SU-DHL-6 (cell line): ENCODE data around the gene CPAMD8.

Source experiments
- H2AFZ ChIP-seq: fragments of 200-600 bp; sonication (generic); 2 replicates; pipeline ENCODE4 v1.6.1; 2014; ENCODE audit warnings: low read depth, mild to moderate bottlenecking, moderate library complexity, mixed read lengths, antibody characterized with exemption, low read length; ENCODE audit not compliant: severe bottlenecking
- H3F3A ChIP-seq: fragments of 200-600 bp; shearing (Covaris generic); 2 replicates; pipeline ENCODE4 v1.6.0; 2016; ENCODE audit warnings: antibody characterized with exemption, mild to moderate bottlenecking; ENCODE audit not compliant: insufficient read depth
- H3K27ac ChIP-seq: fragments of 200-600 bp; sonication (generic); 2 replicates; pipeline ENCODE4 v1.5.1; 2016; ENCODE audit warnings: low read depth, mild to moderate bottlenecking, low read length, moderate library complexity, mixed read lengths
- H3K27me3 ChIP-seq: fragments of 200-600 bp; sonication (generic), shearing (Covaris generic); 2 replicates; pipeline ENCODE4 v1.6.0; 2014; ENCODE audit warnings: mild to moderate bottlenecking, low read length
- H3K36me3 ChIP-seq: fragments of 200-600 bp; sonication (generic); 2 replicates; pipeline ENCODE4 v1.6.1; 2014; ENCODE audit warnings: mild to moderate bottlenecking, low read length, mixed read lengths
- H3K4me2 ChIP-seq: fragments of 300-600, 200-600 bp; shearing (Covaris generic), sonication (generic); 2 replicates; pipeline ENCODE4 v1.6.0; 2014; ENCODE audit warnings: low read length, low read depth, mild to moderate bottlenecking; ENCODE audit not compliant: poor library complexity, severe bottlenecking
- H3K4me3 ChIP-seq: fragments of 200-600 bp; sonication (generic); 2 replicates; pipeline ENCODE4 v1.5.1; 2014; ENCODE audit warnings: antibody characterized with exemption, low read length, mild to moderate bottlenecking, mixed read lengths; ENCODE audit not compliant: insufficient read depth, poor library complexity, severe bottlenecking
- H3K79me2 ChIP-seq: fragments of 200-600 bp; sonication (generic); 2 replicates; pipeline ENCODE4 v1.6.1; 2014; ENCODE audit warnings: mild to moderate bottlenecking, low read length, moderate library complexity; ENCODE audit not compliant: insufficient read depth
- H3K9ac ChIP-seq: fragments of 200-600 bp; sonication (generic); 2 replicates; pipeline ENCODE4 v1.7.0; 2014; ENCODE audit warnings: mild to moderate bottlenecking, low read length
- H3K9me2 ChIP-seq: fragments of 200-600 bp; sonication (generic); replicated peaks from 2 replicates; pipeline ENCODE4 v1.6.1; 2014; ENCODE audit warnings: low read length; ENCODE audit not compliant: insufficient read depth
- H3K9me3 ChIP-seq: fragments of 200-600 bp; sonication (generic); 2 replicates; pipeline ENCODE4 v1.6.1; 2014; ENCODE audit warnings: low read length, mixed read lengths; ENCODE audit not compliant: insufficient read depth
- H4K20me1 ChIP-seq: fragments of 200-600 bp; sonication (generic); 2 replicates; pipeline ENCODE4 v1.6.1; 2014; ENCODE audit warnings: low read depth, mild to moderate bottlenecking, antibody characterized with exemption, low read length, moderate library complexity, mixed read lengths
- CTCF ChIP-seq: fragments of 200-600 bp; sonication (generic); IDR thresholded peaks from one replicate; pipeline ENCODE4 v1.5.1; 2017; ENCODE audit warnings: antibody characterized with exemption, mild to moderate bottlenecking, low read length, moderate library complexity; ENCODE audit not compliant: insufficient read depth, poor library complexity, severe bottlenecking
- EZH2phosphoT487 ChIP-seq: fragments of 200-600 bp; sonication (generic), shearing (Covaris generic); conservative IDR thresholded peaks from 2 replicates; pipeline ENCODE4 v1.6.1; 2018; ENCODE audit warnings: mild to moderate bottlenecking, antibody characterized with exemption, low read length, moderate library complexity, mixed read lengths

The CPAMD8 gene

GRCh38 chr19:17021793-17022590, 4.6 kb downstream of the CPAMD8 start:
- Histone ChIP-seq H3K9me2 (no peaks in the 10 kb centered on the region), H3K36me3 (no peaks in the 10 kb centered on the region), H3K9me3 (no peaks in the 10 kb centered on the region), H3K4me3 (no peak overlapping the region), H3F3A (no peaks in the 10 kb centered on the region), H3K27ac (no peak overlapping the region), H2AFZ (no peak overlapping the region), H3K79me2 (no peaks in the 10 kb centered on the region), H3K9ac (no peak overlapping the region), H3K27me3 (no peaks in the 10 kb centered on the region), H3K4me2 (no peak overlapping the region), H4K20me1 (no peaks in the 10 kb centered on the region)
- no peak for TF ChIP-seq CTCF
- no peak for TF ChIP-seq EZH2phosphoT487

- Histone ChIP-seq H3K4me2 (no peak overlapping the region), H4K20me1 (no peaks in the 10 kb centered on the region), H3K79me2 (no peaks in the 10 kb centered on the region), H3K27me3 (no peaks in the 10 kb centered on the region), H3K36me3 (no peaks in the 10 kb centered on the region), H3K9me2 (no peaks in the 10 kb centered on the region), H3F3A (no peaks in the 10 kb centered on the region), H2AFZ (no peak overlapping the region), H3K9me3 (no peaks in the 10 kb centered on the region), H3K9ac (no peak overlapping the region), H3K4me3 (no peak overlapping the region), H3K27ac (no peak overlapping the region)
- TF ChIP-seq CTCF = no peak
- TF ChIP-seq EZH2phosphoT487 = no peak
Observed at GRCh38 chr19:17021328-17021727, 5.3 kb downstream of the CPAMD8 start.

GRCh38 chr19:17020823-17021222, 5.8 kb downstream of the CPAMD8 start:
- Histone ChIP-seq H4K20me1 (no peaks in the 10 kb centered on the region), H2AFZ (no peak overlapping the region), H3F3A (no peaks in the 10 kb centered on the region), H3K27ac (no peak overlapping the region), H3K36me3 (no peaks in the 10 kb centered on the region), H3K9me2 (no peaks in the 10 kb centered on the region), H3K27me3 (no peaks in the 10 kb centered on the region), H3K9ac (no peak overlapping the region), H3K9me3 (no peaks in the 10 kb centered on the region), H3K4me2 (no peak overlapping the region), H3K4me3 (no peak overlapping the region), H3K79me2 (no peaks in the 10 kb centered on the region)
- TF ChIP-seq CTCF (no peak), EZH2phosphoT487 (no peak)
